SK-N-SH (cell line): ENCODE results near the gene SBF2.

Source experiments
- EP300 ChIP-seq, 2 experiments: IDR thresholded peaks; 2 replicates each; pipeline versions ENCODE4 v1.4.0 to v1.6.1; 2012; ENCODE audit warnings: borderline replicate concordance in 1 of 2, low read depth in 1 of 2, low read length in 1 of 2
- NFIC ChIP-seq: IDR thresholded peaks from 2 replicates; pipeline ENCODE4 v1.4.0; 2012; ENCODE audit warnings: borderline replicate concordance
- TF ChIP-seq, protein P1 (sequence below): fragments of 200-600 bp; sonication (generic); IDR thresholded peaks from 2 replicates; pipeline ENCODE4 v1.6.1; 2017; ENCODE audit warnings: antibody characterized with exemption, mild to moderate bottlenecking, moderate library complexity

DNA sequence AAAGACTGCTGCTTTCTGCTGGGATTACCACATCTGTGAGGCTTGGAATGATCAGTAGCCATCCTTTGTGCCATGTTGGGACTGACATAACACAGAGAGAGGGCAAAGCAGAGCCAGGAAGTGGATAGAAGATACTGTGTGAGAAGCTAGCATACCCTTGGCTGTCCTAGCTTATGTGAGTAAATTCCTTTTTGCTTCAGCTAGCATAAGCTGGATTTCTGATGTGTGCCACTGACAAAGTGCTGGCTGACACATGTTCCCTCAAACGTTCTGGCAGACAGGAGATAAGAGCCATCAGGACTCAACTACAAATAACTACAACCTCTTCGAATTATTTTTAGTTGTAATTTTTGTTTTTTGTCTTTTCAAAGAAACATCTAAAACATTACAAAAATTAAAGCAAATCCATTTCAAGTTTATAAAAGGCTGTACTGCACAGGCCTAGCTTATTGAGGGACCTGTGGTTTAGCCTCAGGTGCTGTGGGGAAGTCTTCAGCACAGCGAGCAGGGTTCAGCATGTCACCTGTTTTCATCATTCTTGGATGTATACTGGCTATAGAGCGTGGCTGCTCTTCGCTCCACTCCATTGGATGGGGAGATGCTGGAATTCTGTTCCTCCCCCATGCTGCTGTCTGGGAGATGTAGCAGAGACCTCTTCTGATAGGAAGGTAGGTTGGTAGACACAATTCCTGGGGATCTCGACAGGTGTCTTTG is 509.3 kb downstream of the SBF2 start:
- TF ChIP-seq, protein P1, sequence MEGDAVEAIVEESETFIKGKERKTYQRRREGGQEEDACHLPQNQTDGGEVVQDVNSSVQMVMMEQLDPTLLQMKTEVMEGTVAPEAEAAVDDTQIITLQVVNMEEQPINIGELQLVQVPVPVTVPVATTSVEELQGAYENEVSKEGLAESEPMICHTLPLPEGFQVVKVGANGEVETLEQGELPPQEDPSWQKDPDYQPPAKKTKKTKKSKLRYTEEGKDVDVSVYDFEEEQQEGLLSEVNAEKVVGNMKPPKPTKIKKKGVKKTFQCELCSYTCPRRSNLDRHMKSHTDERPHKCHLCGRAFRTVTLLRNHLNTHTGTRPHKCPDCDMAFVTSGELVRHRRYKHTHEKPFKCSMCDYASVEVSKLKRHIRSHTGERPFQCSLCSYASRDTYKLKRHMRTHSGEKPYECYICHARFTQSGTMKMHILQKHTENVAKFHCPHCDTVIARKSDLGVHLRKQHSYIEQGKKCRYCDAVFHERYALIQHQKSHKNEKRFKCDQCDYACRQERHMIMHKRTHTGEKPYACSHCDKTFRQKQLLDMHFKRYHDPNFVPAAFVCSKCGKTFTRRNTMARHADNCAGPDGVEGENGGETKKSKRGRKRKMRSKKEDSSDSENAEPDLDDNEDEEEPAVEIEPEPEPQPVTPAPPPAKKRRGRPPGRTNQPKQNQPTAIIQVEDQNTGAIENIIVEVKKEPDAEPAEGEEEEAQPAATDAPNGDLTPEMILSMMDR: no peak
- no peak for TF ChIP-seq NFIC
- no peak for TF ChIP-seq EP300 (IDR thresholded peaks at IDR 0.05; ENCODE audit: borderline replicate concordance in 1 of 2, low read depth in 1 of 2, low read length in 1 of 2)
